Measurements from ENCODE around the gene C1R. TPM values are rescaled to one million over a fixed set of nuclear protein-coding genes. Genes with fewer than 3 reads are reported as not detected.

Gene C1R
- total RNA-seq, 1 experiment from 2014 or later: 11.5 TPM

DNA sequence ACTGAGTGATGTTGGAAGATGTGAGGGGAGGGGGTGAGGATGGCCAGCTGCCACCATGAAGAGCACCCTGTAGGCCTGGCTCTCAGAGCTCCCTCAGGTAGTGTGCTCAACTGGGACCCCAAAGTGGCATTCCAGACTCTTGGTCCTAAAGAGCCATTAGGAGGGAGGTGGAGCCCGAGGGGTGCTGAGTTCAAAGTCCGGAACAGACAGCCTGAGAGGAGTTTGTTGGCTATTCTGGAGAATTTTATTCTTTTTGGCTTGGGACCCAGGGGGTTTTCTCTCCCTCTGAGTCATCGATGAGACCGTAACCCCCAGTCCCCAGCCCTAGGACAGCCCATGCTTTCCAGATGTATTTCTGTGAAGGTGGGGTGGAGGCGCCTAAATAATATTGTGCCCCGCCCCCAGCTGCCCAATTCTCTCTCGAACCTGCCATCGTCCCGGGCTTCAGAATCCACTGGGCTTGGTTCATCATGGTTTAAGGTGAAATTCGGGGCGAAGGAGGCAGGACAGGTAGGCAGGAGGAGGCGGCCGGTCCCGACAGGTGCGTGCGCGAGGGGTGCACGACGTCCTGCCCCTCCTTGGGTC, 37.1 kb upstream of the C1R start:
- no peak overlapping the region for H3K9ac ChIP-seq (ENCODE audit: extremely low read depth, insufficient read length, low read length)
- Mint-ChIP-seq H3K36me3 (ENCODE audit: insufficient read depth in 1 of 3, low read depth in 3 of 3) (peaks cover 1 to 9% (median 8%) of the 10 kb centered on the region in 3 experiments; a peak in 4 of 7 replicates), H3K27ac (peak overlapping the region in 1 of 3 experiments; percentile 98; a peak in 1 of 7 replicates), H3K27me3 (ENCODE audit: low read depth) (peaks cover 7% of the 10 kb centered on the region), H3K4me3 (peak overlapping the region; percentile 85 to 86), H3K4me1 (peaks cover 30 to 44% of the 10 kb centered on the region in 2 experiments), H3K9me3 (no peaks in the 10 kb centered on the region; a peak in 2 of 5 replicates)
- no peak overlapping the region for H2AFZ ChIP-seq (ENCODE audit: low read length)
- peaks cover 2% of the 10 kb centered on the region for H4K20me1 ChIP-seq (ENCODE audit: control insufficient read depth, insufficient read depth, insufficient read length)
- TF ChIP-seq, protein P1, sequence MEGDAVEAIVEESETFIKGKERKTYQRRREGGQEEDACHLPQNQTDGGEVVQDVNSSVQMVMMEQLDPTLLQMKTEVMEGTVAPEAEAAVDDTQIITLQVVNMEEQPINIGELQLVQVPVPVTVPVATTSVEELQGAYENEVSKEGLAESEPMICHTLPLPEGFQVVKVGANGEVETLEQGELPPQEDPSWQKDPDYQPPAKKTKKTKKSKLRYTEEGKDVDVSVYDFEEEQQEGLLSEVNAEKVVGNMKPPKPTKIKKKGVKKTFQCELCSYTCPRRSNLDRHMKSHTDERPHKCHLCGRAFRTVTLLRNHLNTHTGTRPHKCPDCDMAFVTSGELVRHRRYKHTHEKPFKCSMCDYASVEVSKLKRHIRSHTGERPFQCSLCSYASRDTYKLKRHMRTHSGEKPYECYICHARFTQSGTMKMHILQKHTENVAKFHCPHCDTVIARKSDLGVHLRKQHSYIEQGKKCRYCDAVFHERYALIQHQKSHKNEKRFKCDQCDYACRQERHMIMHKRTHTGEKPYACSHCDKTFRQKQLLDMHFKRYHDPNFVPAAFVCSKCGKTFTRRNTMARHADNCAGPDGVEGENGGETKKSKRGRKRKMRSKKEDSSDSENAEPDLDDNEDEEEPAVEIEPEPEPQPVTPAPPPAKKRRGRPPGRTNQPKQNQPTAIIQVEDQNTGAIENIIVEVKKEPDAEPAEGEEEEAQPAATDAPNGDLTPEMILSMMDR (conservative IDR thresholded peaks at IDR 0.05): no peak
- no peak overlapping the region for H2BK20ac ChIP-seq (ENCODE audit: low read depth, low read length, poor library complexity, severe bottlenecking)
- no CpG with 5 or more reads among the region's 19 CpGs for WGBS (ENCODE audit: extremely low coverage, insufficient read length, low lambda C conversion rate)
- no peak overlapping the region for H2BK5ac ChIP-seq (ENCODE audit: insufficient read length, low read length)
- H3K23ac ChIP-seq (ENCODE audit: insufficient read length, low read depth, low read length): no peak overlapping the region
- no peak overlapping the region for H4K8ac ChIP-seq (replicated peaks; ENCODE audit: insufficient read length, low read depth, low read length)
- H3K23me2 ChIP-seq (ENCODE audit: insufficient read length, low read depth, low read length, poor library complexity, severe bottlenecking): peaks cover 17% of the 10 kb centered on the region
- H3K56ac ChIP-seq (ENCODE audit: insufficient read length, low read depth, low read length): no peak overlapping the region
- no peaks in the 10 kb centered on the region; the same call in 1 of the 2 replicates for H3K27me3 ChIP-seq (ENCODE audit: insufficient read depth, low read length)
- H4K91ac ChIP-seq (ENCODE audit: insufficient read length, low read depth, low read length): no peak overlapping the region
- no peaks in the 10 kb centered on the region for H3K79me2 ChIP-seq (ENCODE audit: insufficient read depth, low read length)
- H3K9me3 ChIP-seq (ENCODE audit: control insufficient read depth, low read depth, low read length): no peaks in the 10 kb centered on the region
- H3K27ac ChIP-seq (ENCODE audit: insufficient read length, low read depth, low read length): no peak overlapping the region
- no peak overlapping the region for H4K5ac ChIP-seq (ENCODE audit: insufficient read length, low read depth, low read length)
- no peak overlapping the region for H2BK120ac ChIP-seq (ENCODE audit: low read depth, low read length, poor library complexity, severe bottlenecking)
- H3K14ac ChIP-seq (ENCODE audit: insufficient read depth, low read length): peak overlapping the region; percentile 87
- no peak overlapping the region for H2AK5ac ChIP-seq (ENCODE audit: insufficient read length, low read length)
- no peaks in the 10 kb centered on the region for H3K79me1 ChIP-seq (ENCODE audit: insufficient read depth, low read depth, low read length, poor library complexity, severe bottlenecking)
- H3T11ph ChIP-seq (ENCODE audit: low read length): no peak overlapping the region
- no peak for DNase-seq
- no peak overlapping the region for H2BK15ac ChIP-seq (ENCODE audit: low read depth, low read length)
- peak overlapping the region; percentile 87 for H3K18ac ChIP-seq (ENCODE audit: insufficient read length, low read depth, low read length)
- H3K4ac ChIP-seq (ENCODE audit: low read depth, low read length): no peak overlapping the region
- no peak overlapping the region for H2BK12ac ChIP-seq (ENCODE audit: insufficient read length, low read depth, low read length)
- peak overlapping the region; percentile 99 for H3K4me2 ChIP-seq (ENCODE audit: insufficient read depth, insufficient read length, low read length)
- peaks cover 12% of the 10 kb centered on the region; the same call in 1 of the 2 replicates for H3K4me1 ChIP-seq (ENCODE audit: insufficient read depth, low read length)

Measured in H9 (cell line).